ENCODE data around the gene PERM1. TPM values are rescaled to one million over a fixed set of nuclear protein-coding genes. Genes with fewer than 3 reads are reported as not detected.
"Not testable (repeated sequence)": the region's sequence is repeated elsewhere in the genome, so short reads cannot be mapped to it uniquely, and the experiment has no call there.

The PERM1 gene
- total RNA-seq, 1 donor from 2014 or later, result not detected

DNA sequence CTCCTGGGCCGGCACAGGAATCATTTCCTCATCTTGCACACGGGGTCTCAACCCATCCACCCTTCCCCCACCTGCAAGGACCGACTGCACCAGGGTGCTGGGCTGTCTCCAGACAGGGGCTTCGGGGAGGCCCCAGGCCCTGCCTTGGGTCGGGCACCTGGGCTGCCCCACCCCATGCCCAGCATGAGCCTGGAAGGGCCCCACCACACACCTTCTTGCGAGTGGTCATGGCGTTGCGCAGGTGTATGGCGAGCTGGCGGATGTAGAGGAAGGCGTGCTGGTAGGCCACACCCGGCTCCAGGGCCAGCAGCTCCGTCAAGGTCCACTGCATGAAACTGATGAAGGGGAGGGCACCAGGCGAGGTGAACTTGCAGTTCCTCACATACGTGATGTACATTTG, 29.7 kb downstream of the PERM1 start:
- no peaks in the 10 kb centered on the region for H3K27me3 Mint-ChIP-seq
- ATAC-seq (ENCODE audit: low read depth) (no peak), DNase-seq (no peak)
- intact Hi-C loops (cut with micrococcal nuclease), result no loop called here
- no peak overlapping the region for H3K4me3 Mint-ChIP-seq
- H3K36me3 Mint-ChIP-seq (ENCODE audit: low read depth), result peaks cover 92% of the 10 kb centered on the region
- POLR2A ChIA-PET, result no interaction called here
- no peak overlapping the region for H3K27ac Mint-ChIP-seq
- TF ChIP-seq CTCF (IDR thresholded peaks at IDR 0.05), result no peak
- H3K9me3 Mint-ChIP-seq, result no peaks in the 10 kb centered on the region
- H3K4me1 Mint-ChIP-seq, result peaks cover 9% of the 10 kb centered on the region
- CTCF ChIA-PET, result no interaction called here

- Mint-ChIP-seq H3K4me1 (peaks cover 3% of the 10 kb centered on the region), H3K4me3 (no peak overlapping the region), H3K27ac (no peak overlapping the region), H3K9me3 (no peaks in the 10 kb centered on the region), H3K27me3 (no peaks in the 10 kb centered on the region), H3K36me3 (ENCODE audit: low read depth) (peaks cover 91% of the 10 kb centered on the region)
- DNase-seq (no peak), ATAC-seq (ENCODE audit: low read depth) (no peak)
- TF ChIP-seq CTCF (IDR thresholded peaks at IDR 0.05), result no peak
- intact Hi-C loops (cut with micrococcal nuclease), result no loop called here
- ChIA-PET POLR2A (no interaction called here), CTCF (interaction anchor here (0.6 kb wide), 1 partner anchor 12 kb away, joined by 3 read pairs; no protein-coding TSS in a partner anchor)
Observed at GRCh38 chr1:951364-951763, 30.5 kb downstream of the PERM1 start.

- Mint-ChIP-seq H3K36me3 (ENCODE audit: low read depth) (peaks cover 89% of the 10 kb centered on the region), H3K4me3 (no peak overlapping the region), H3K27ac (no peak overlapping the region), H3K27me3 (no peaks in the 10 kb centered on the region), H3K4me1 (peaks cover 3% of the 10 kb centered on the region), H3K9me3 (no peaks in the 10 kb centered on the region)
- ATAC-seq (ENCODE audit: low read depth) (no peak), DNase-seq (no peak)
- ChIA-PET POLR2A (no interaction called here), CTCF (no interaction called here)
- no peak for TF ChIP-seq CTCF (IDR thresholded peaks at IDR 0.05)
- intact Hi-C loops (cut with micrococcal nuclease), result no loop called here
Observed at GRCh38 chr1:950881-951280, 31.0 kb downstream of the PERM1 start.

GRCh38 chr1:950268-950667, 31.6 kb downstream of the PERM1 start:
- no peak for DNase-seq

GRCh38 chr1:947958-948357, 33.9 kb downstream of the PERM1 start:
- H3K9me3 Mint-ChIP-seq, result no peaks in the 10 kb centered on the region
- H3K36me3 Mint-ChIP-seq (ENCODE audit: low read depth), result peaks cover 73% of the 10 kb centered on the region
- intact Hi-C loops (cut with micrococcal nuclease), result no loop called here
- no peak for DNase-seq
- ChIA-PET CTCF (no interaction called here), POLR2A (no interaction called here)
- H3K27ac Mint-ChIP-seq, result no peak overlapping the region
- H3K27me3 Mint-ChIP-seq, result no peaks in the 10 kb centered on the region
- H3K4me3 Mint-ChIP-seq, result no peak overlapping the region
- H3K4me1 Mint-ChIP-seq, result peaks cover 2% of the 10 kb centered on the region
- no peak for TF ChIP-seq CTCF (IDR thresholded peaks at IDR 0.05)
- no peak for ATAC-seq (ENCODE audit: low read depth)

More at GRCh38 chr1:950268-950667, 31.6 kb downstream of the PERM1 start:
- ATAC-seq (ENCODE audit: low read depth), result no peak
- intact Hi-C loops (cut with micrococcal nuclease), result no loop called here
- ChIA-PET CTCF (no interaction called here), POLR2A (no interaction called here)
- Mint-ChIP-seq H3K36me3 (ENCODE audit: low read depth) (peaks cover 89% of the 10 kb centered on the region), H3K4me3 (no peak overlapping the region), H3K27ac (no peak overlapping the region), H3K4me1 (peaks cover under 1% of the 10 kb centered on the region), H3K9me3 (no peaks in the 10 kb centered on the region), H3K27me3 (no peaks in the 10 kb centered on the region)
- no peak for TF ChIP-seq CTCF (IDR thresholded peaks at IDR 0.05)

GRCh38 chr1:946811-947210, 35.1 kb downstream of the PERM1 start:
- peaks cover 64% of the 10 kb centered on the region for H3K36me3 Mint-ChIP-seq (ENCODE audit: low read depth)
- H3K27me3 Mint-ChIP-seq; H3K4me3 Mint-ChIP-seq; ATAC-seq (ENCODE audit: low read depth); H3K27ac Mint-ChIP-seq; CTCF ChIA-PET; H3K9me3 Mint-ChIP-seq; H3K4me1 Mint-ChIP-seq; intact Hi-C loops (cut with micrococcal nuclease); POLR2A ChIA-PET; DNase-seq: not testable (repeated sequence)
